Osteocyte (in vitro differentiated cells): Measurements from ENCODE around the gene ZNF689. TPM values are rescaled to one million over a fixed set of nuclear protein-coding genes. Genes with fewer than 3 reads are reported as not detected.

Source experiments
- DNase-seq: peaks from one replicate; pipeline ENCODE4 v3.0.0; 2021; ENCODE audit warnings: mixed read lengths; ENCODE audit not compliant: unreplicated experiment; ENCODE audit errors: extremely low spot score
- H3K27ac Mint-ChIP-seq: one replicate; pipeline ENCODE4 v1.8.0; 2021; ENCODE audit warnings: mild to moderate bottlenecking, mixed read lengths; ENCODE audit not compliant: unreplicated experiment
- H3K27me3 Mint-ChIP-seq: one replicate; pipeline ENCODE4 v1.8.0; 2021; ENCODE audit warnings: mixed read lengths; ENCODE audit not compliant: unreplicated experiment
- H3K36me3 Mint-ChIP-seq: one replicate; pipeline ENCODE4 v1.8.0; 2021; ENCODE audit warnings: mixed read lengths; ENCODE audit not compliant: unreplicated experiment
- H3K4me1 Mint-ChIP-seq: one replicate; pipeline ENCODE4 v1.8.0; 2021; ENCODE audit warnings: mixed read lengths; ENCODE audit not compliant: unreplicated experiment
- H3K4me3 Mint-ChIP-seq: one replicate; pipeline ENCODE4 v1.8.0; 2021; ENCODE audit warnings: mild to moderate bottlenecking, moderate library complexity, mixed read lengths; ENCODE audit not compliant: unreplicated experiment
- H3K9me3 Mint-ChIP-seq: one replicate; pipeline ENCODE4 v1.8.0; 2021; ENCODE audit warnings: mixed read lengths; ENCODE audit not compliant: unreplicated experiment
- total RNA-seq: library from RNA; stranded (reverse); gene quantifications from 2 replicates; pipeline ENCODE4 v1.2.1, GENCODE V29; 2021
- TF ChIP-seq, protein P1 (sequence below): fragments of 200-600 bp; sonication (generic); IDR thresholded peaks from 2 replicates; pipeline ENCODE4 v1.5.0; 2021; ENCODE audit warnings: antibody characterized with exemption, mild to moderate bottlenecking, moderate library complexity

Gene ZNF689
- total RNA-seq, 1 donor from 2014 or later: 8.8 TPM

DNA sequence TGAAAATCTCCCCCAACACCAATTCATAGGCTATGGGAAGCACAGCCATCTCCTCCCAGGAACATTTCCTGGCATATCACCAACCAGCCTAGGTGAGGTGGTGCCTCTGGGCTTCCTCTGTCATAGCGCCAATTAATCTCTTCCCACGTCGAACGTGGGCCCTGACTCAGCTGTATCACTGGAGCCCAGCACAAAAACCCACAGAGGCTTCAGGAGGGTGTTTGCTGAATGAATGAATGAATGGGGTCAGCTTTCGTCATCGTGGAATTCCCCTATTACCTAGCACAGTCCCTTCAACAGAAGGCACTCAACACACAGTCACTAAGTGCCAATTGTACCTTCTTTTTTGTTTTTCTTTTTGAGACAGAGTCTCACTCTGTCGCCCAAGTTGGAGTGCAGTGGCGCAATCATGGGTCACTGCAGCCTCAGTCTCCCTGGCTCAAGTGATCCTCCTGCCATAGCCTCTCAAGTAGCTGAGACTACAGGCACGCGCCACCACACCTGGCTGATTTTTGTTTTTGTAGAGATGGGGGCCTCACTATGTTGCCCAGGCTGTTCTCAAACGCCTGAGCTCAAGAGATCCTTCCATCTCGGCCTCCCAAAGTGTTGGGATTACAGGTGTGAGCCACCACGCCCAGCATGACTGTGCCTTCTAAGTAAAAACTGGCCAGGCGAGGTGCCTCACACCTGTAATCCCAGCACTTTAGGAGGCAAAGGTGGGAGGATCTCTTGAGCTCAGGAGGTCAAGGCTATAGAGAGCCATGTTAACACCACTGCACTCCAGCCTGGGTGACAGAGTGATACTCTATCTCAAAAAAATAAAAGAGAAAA, 42.8 kb downstream of the ZNF689 start:
- Mint-ChIP-seq H3K9me3 (no peaks in the 10 kb centered on the region), H3K27ac (no peak overlapping the region), H3K4me3 (no peak overlapping the region), H3K4me1 (peaks cover 12% of the 10 kb centered on the region), H3K36me3 (no peaks in the 10 kb centered on the region), H3K27me3 (peaks cover 3% of the 10 kb centered on the region)
- TF ChIP-seq, protein P1, sequence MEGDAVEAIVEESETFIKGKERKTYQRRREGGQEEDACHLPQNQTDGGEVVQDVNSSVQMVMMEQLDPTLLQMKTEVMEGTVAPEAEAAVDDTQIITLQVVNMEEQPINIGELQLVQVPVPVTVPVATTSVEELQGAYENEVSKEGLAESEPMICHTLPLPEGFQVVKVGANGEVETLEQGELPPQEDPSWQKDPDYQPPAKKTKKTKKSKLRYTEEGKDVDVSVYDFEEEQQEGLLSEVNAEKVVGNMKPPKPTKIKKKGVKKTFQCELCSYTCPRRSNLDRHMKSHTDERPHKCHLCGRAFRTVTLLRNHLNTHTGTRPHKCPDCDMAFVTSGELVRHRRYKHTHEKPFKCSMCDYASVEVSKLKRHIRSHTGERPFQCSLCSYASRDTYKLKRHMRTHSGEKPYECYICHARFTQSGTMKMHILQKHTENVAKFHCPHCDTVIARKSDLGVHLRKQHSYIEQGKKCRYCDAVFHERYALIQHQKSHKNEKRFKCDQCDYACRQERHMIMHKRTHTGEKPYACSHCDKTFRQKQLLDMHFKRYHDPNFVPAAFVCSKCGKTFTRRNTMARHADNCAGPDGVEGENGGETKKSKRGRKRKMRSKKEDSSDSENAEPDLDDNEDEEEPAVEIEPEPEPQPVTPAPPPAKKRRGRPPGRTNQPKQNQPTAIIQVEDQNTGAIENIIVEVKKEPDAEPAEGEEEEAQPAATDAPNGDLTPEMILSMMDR: no peak
- DNase-seq: no peak

DNA sequence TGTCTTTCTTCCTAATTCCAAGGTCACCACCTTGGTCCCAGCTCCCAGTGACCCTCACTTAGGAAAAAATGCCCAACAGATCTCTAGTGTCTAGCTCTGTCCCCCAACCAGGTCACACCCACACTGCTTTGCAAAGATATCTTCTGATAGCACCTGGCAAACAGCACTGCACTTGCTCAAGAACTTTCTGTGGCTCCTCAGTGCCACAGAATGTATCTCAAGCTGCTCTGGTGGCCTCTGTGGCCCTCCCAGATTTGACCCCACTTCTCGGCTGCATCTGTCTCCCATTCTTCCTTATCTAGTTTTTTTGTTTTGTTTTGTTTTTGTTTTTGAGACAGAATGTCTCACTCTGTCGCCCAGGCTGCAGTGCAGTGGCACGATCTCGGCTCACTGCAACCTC, 43.7 kb downstream of the ZNF689 start:
- Mint-ChIP-seq H3K4me3 (no peak overlapping the region), H3K9me3 (no peaks in the 10 kb centered on the region), H3K27ac (no peak overlapping the region), H3K36me3 (no peaks in the 10 kb centered on the region), H3K27me3 (peaks cover 3% of the 10 kb centered on the region), H3K4me1 (peaks cover 8% of the 10 kb centered on the region)
- no peak for DNase-seq
- TF ChIP-seq, protein P1: no peak

DNA sequence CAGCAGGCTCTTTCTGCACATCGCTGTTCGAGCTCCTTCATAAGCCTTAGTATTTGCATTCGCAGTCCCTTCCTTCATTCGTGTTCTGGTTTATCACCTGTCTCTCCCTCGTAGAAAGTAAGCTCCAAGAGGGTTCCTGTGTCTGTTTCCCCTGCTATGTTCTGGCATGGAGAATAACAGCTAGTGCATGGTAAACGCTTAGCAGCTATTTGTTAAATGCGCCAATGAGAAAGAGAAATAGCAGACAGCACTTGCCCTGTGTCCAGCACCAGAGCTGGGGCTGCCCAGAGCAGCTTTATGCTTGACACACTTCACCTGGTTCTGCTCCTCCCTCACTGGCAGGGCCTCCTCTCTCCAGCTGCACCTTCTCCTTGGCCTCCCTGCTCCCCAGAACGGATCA, 44.2 kb downstream of the ZNF689 start:
- DNase-seq: no peak
- TF ChIP-seq, protein P1: no peak
- Mint-ChIP-seq H3K4me3 (no peak overlapping the region), H3K27ac (no peak overlapping the region), H3K36me3 (no peaks in the 10 kb centered on the region), H3K9me3 (no peaks in the 10 kb centered on the region), H3K4me1 (peaks cover 8% of the 10 kb centered on the region), H3K27me3 (peaks cover 3% of the 10 kb centered on the region)

DNA sequence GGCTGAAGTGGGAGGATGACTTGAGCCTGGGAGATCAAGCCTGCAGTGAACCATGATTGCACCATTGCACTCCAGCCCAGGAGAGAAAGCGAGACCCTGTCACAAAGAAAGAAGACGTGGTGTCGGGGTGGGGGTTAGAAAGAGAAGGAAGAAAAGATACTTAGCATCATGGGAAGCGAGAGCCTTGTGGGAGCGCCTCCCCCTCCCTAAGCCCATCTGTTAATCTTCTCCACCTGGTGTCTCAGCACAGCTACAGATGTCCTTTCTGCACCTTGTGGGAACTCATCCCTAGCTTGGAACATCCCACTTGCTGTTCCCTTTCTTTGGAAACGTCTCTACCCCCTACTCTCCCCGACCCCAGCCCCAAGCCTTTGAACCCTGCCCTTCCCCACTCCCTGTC, 44.7 kb downstream of the ZNF689 start:
- Mint-ChIP-seq H3K4me3 (no peak overlapping the region), H3K36me3 (no peaks in the 10 kb centered on the region), H3K27me3 (peaks cover 3% of the 10 kb centered on the region), H3K4me1 (peaks cover 5% of the 10 kb centered on the region), H3K9me3 (no peaks in the 10 kb centered on the region), H3K27ac (no peak overlapping the region)
- DNase-seq: no peak
- TF ChIP-seq, protein P1: no peak

DNA sequence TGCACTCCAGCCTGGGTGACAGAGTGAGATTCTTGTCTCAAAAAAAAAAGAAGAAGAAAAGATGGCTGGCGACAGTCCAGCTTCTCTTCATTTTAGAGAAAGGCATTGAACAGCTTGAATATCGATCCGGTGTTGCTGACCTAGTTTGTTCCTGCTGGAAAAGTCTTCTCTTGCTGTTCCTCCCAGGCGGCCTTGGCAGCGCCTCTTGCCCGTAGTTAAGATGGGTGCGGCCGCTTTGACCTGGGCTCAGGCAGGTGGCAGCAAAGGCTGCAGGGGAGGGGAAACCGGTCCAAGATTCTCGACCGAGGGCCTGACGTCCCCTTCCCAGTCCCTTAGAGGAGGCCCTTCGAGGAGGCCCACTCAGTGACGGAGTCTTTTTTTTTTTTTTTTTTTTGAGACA, 48.2 kb downstream of the ZNF689 start:
- H3K9me3 Mint-ChIP-seq: no peaks in the 10 kb centered on the region
- H3K27me3 Mint-ChIP-seq: peaks cover 3% of the 10 kb centered on the region
- peaks cover 11% of the 10 kb centered on the region for H3K4me1 Mint-ChIP-seq
- no peaks in the 10 kb centered on the region for H3K36me3 Mint-ChIP-seq
- no peak overlapping the region for H3K4me3 Mint-ChIP-seq
- no peak overlapping the region for H3K27ac Mint-ChIP-seq
- TF ChIP-seq, protein P1: no peak
- DNase-seq: no peak
